Suprapubic skin (tissue), 4 donors: ENCODE results near the gene ADCY4. TPM values are rescaled to one million over a fixed set of nuclear protein-coding genes. Genes with fewer than 3 reads are reported as not detected.

Source experiments
- DNase-seq, 2 donors: peaks; one replicate each; pipeline ENCODE4 v3.0.0-alpha.2; 2019; ENCODE audit warnings: low spot score in 2 of 2
- H3K27ac ChIP-seq: fragments of 200-600 bp; sonication (generic); one replicate; pipeline ENCODE4 v1.5.1; 2019
- H3K27me3 ChIP-seq: fragments of 200-600 bp; sonication (generic); one replicate; pipeline ENCODE4 v1.5.1; 2019
- H3K36me3 ChIP-seq: fragments of 200-600 bp; sonication (generic); one replicate; pipeline ENCODE4 v1.5.1; 2019
- H3K4me1 ChIP-seq: fragments of 200-600 bp; sonication (generic); one replicate; pipeline ENCODE4 v1.5.1; 2019
- H3K4me3 ChIP-seq: fragments of 200-600 bp; sonication (generic); one replicate; pipeline ENCODE4 v1.5.1; 2019; ENCODE audit warnings: mild to moderate bottlenecking
- H3K9me3 ChIP-seq: fragments of 200-600 bp; sonication (generic); one replicate; pipeline ENCODE4 v1.5.1; 2019
- EP300 ChIP-seq: sonication (generic); formaldehyde crosslinking; IDR thresholded peaks from one replicate; pipeline ENCODE4 v1.6.1; 2017; ENCODE audit warnings: antibody characterized with exemption
- POLR2A ChIP-seq, 2 donors: fragments of 450-650 bp; IDR thresholded peaks; one replicate each; pipeline ENCODE4 v1.6.1; 2017; ENCODE audit warnings: antibody characterized with exemption in 2 of 2, mild to moderate bottlenecking in 2 of 2, moderate library complexity in 2 of 2
- POLR2AphosphoS5 ChIP-seq, 3 donors: sonication (generic); formaldehyde crosslinking; IDR thresholded peaks; one replicate each; pipeline ENCODE4 v1.6.1; 2017; ENCODE audit warnings: antibody characterized with exemption in 3 of 3
- WGBS: methylation state at CpG from one replicate; pipeline ENCODE4 v1.1.5; 2018; 5-methylcytosine and 5-hydroxymethylcytosine counted together
- total RNA-seq, 4 donors: library from RNA; depleted of rRNA; stranded (reverse); fragments of >200 nt; gene quantifications; one replicate each; pipeline ENCODE4 v1.1.0, GENCODE V29; 2016
- TF ChIP-seq, protein P1 (sequence below), 2 donors: fragments of 200-600 bp in 1 of 2; fragments of 450-650 bp in 1 of 2; sonication (generic) in 1 of 2; IDR thresholded peaks; one replicate each; pipeline ENCODE4 v1.5.1; 2016 to 2019; ENCODE audit warnings: antibody characterized with exemption in 2 of 2, mild to moderate bottlenecking in 1 of 2, moderate library complexity in 1 of 2

ADCY4 gene
- total RNA-seq, 4 donors from 2014 or later = 3.9 to 33.2 (median 13.9) TPM

DNA sequence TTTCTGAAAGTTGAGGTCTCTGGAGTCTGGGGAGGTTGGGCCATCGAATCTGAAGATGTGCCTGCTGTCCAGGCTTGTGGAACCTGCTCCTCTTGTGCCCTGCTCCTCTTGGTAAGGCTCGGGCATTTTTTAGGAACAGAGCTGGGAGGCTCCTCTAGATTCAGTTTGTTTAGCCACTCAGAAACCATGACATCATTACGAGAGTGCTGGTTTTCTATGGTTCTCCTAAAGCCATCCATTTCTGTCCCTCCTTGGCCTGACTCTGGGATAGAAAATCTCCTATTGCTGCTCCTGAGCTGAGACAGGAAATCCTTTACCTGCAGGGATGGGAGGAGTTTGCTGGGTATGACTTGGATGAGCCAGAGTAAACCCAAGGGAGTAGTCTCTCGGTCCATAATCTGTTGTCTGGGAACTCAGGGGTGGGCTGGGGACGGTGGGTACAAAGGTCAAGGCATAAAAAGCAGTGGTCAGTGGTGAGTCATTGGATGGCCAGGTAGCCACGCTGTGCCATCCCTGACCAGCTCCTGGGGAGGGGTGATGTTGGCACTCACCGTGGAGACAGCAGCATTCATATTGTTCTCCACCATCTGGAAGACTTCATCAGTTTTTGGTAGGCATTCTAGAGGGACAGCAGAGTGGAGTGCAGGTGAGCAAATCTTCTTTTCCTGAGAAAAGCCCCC, 2.4 kb upstream of the ADCY4 start:
- Histone ChIP-seq H3K9me3 (no peaks in the 10 kb centered on the region), H3K4me3 (no peak overlapping the region), H3K4me1 (peaks cover 63% of the 10 kb centered on the region), H3K27ac (no peak overlapping the region), H3K36me3 (peaks cover 20% of the 10 kb centered on the region), H3K27me3 (peaks cover 9% of the 10 kb centered on the region)
- WGBS = 84% methylated on average over 6 of the region's 7 CpGs
- DNase-seq = peak in 1 of 2 donors; percentile 38
- TF ChIP-seq, protein P1, sequence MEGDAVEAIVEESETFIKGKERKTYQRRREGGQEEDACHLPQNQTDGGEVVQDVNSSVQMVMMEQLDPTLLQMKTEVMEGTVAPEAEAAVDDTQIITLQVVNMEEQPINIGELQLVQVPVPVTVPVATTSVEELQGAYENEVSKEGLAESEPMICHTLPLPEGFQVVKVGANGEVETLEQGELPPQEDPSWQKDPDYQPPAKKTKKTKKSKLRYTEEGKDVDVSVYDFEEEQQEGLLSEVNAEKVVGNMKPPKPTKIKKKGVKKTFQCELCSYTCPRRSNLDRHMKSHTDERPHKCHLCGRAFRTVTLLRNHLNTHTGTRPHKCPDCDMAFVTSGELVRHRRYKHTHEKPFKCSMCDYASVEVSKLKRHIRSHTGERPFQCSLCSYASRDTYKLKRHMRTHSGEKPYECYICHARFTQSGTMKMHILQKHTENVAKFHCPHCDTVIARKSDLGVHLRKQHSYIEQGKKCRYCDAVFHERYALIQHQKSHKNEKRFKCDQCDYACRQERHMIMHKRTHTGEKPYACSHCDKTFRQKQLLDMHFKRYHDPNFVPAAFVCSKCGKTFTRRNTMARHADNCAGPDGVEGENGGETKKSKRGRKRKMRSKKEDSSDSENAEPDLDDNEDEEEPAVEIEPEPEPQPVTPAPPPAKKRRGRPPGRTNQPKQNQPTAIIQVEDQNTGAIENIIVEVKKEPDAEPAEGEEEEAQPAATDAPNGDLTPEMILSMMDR (IDR thresholded peaks at IDR 0.05) = no peak
- TF ChIP-seq POLR2AphosphoS5 (IDR thresholded peaks at IDR 0.05) = no peak

DNA sequence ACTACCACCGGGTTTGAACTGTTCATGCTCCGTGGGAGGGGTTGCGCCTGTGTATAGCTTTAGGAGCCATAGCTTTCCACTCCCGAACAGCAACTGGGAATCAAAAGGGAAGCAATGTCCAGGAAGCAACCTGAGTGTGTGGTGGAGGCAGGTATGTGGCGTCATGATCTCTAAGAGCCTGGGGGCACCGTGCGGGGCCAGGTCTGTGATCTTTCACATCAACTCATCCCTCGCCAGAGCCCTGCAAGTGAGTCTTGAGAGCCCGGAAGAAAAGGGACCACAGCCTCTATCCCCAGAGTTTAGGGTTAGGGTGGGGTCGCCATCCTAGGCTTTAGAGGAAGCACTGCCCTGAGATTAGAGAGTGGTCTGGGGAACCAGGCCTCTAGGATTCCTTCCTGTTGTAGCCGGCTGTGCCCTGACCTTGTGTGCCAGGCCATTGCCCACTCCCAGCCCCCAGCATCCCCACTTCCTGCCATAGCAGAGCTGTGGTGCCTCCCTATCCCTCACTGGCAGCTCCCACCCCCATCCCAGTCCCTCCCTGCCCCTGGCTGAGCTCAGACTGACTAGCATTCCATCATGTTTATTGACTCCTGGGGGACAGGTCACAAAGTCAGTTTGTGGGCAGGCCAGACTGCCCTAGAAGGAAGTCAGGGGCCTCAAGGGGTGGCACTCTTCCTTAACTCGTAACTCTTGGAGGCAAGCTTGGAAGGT, 745 bp upstream of the ADCY4 start:
- TF ChIP-seq, protein P1 (IDR thresholded peaks at IDR 0.05) = no peak
- no peak for TF ChIP-seq POLR2A (IDR thresholded peaks at IDR 0.05)
- TF ChIP-seq EP300 = no peak
- no peak for TF ChIP-seq POLR2AphosphoS5 (IDR thresholded peaks at IDR 0.05)
- peaks cover 9% of the 10 kb centered on the region for H3K27me3 ChIP-seq
- H3K4me3 ChIP-seq = peak overlapping the region; percentile 46
- H3K4me1 ChIP-seq = peaks cover 71% of the 10 kb centered on the region
- peak overlapping the region; percentile 77 for H3K27ac ChIP-seq
- H3K36me3 ChIP-seq = peaks cover 20% of the 10 kb centered on the region
- DNase-seq = peak in 1 of 2 donors; percentile 69
- 70% methylated on average over 8 of the region's 12 CpGs for WGBS
- H3K9me3 ChIP-seq = no peaks in the 10 kb centered on the region

DNA sequence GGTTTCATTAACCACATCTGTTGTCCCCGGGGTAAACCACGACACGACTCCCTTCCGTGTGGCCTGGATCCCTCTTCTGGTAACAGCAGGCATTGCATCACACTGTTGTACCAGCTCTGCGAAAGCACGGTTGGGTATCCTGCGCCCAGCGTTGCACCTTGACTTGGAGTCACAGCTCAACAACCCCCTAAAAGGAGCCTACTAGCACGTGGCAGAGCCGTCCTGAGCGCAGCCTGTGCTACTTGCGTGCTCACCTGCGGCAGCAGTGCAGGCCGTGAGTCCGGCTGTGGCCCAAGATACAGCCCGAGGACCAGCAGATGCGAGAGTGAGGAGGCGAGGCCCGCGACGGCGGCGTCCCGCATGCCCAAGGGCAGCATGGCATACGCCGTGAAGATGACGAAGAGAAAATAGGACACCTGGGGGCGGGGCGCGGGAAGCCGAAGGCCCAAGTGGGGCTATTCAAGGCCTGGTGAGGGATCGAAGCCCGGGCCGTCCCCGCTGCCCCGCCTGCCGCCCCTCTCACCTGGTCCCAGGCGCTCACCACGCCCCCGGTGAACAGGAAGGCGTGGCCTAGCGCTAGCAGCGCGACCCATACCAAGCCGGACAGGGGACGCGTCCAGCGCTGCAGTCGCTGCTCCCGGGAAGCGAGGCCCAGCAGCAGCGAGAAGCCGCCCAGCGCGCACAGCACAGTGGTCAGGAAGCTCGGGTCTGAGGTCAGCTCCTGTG, 2.4 kb downstream of the ADCY4 start:
- peaks cover 55% of the 10 kb centered on the region for H3K4me1 ChIP-seq

DNA sequence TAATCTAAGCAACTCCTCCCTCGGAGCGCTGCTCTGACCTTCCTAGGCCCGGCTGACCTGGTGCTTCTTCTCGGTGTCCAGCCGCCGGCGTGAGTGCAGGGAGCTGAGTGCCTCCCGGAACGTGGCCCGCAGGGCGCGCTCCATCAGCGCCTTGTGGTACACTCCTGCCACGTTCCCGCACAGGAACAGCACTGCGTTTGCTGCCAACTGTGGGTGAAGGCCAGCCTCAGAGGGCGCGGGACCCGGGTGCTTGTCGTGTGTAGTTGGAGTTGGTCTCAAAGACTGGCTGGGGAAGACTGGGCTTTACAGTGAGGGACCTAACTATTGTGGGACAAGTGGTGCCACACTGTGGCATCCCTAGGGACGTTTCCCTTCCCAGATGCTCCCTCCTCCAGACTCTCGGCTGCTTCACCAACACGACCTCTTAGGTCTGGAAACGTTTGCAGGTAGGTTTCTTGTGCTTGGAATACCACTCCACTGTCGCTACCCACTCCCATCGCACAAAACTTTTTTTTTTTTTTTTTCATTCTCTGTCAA, 3.1 kb downstream of the ADCY4 start:
- Histone ChIP-seq H3K4me1 (peaks cover 55% of the 10 kb centered on the region), H3K27me3 (peaks cover 9% of the 10 kb centered on the region), H3K27ac (no peak overlapping the region), H3K9me3 (no peaks in the 10 kb centered on the region), H3K36me3 (peaks cover 8% of the 10 kb centered on the region), H3K4me3 (no peak overlapping the region)
- WGBS = 48% methylated on average over 26 of the region's 26 CpGs
- TF ChIP-seq POLR2AphosphoS5 (IDR thresholded peaks at IDR 0.05) (no peak), EP300 (no peak), POLR2A (IDR thresholded peaks at IDR 0.05) (no peak)
- TF ChIP-seq, protein P1 (IDR thresholded peaks at IDR 0.05) = no peak
- DNase-seq = no peak

More for the DNA sequence above, 2.4 kb downstream of the ADCY4 start:
- Histone ChIP-seq H3K27ac (no peak overlapping the region), H3K9me3 (no peaks in the 10 kb centered on the region), H3K4me3 (peak overlapping the region; percentile 28), H3K27me3 (peaks cover 9% of the 10 kb centered on the region), H3K36me3 (peaks cover 14% of the 10 kb centered on the region)
- TF ChIP-seq POLR2A (IDR thresholded peaks at IDR 0.05) (no peak), POLR2AphosphoS5 (IDR thresholded peaks at IDR 0.05) (no peak), EP300 (no peak)
- TF ChIP-seq, protein P1 (IDR thresholded peaks at IDR 0.05) = peak; percentile 73 to 77
- peak in 1 of 2 donors; percentile 89 for DNase-seq
- 5% methylated on average over 31 of the region's 56 CpGs for WGBS
